Mesodermal cell (in vitro differentiated cells): ENCODE results near the gene DNAH10.

Experiments used
- H3K27ac ChIP-seq: 2 replicates; pipeline ENCODE4 v1.7.0; 2013; ENCODE audit warnings: mild to moderate bottlenecking, low read depth, low read length, moderate library complexity; ENCODE audit not compliant: severe bottlenecking
- H3K36me3 ChIP-seq: 2 replicates; pipeline ENCODE4 v1.7.1; 2013; ENCODE audit warnings: mild to moderate bottlenecking, low read length, moderate library complexity; ENCODE audit not compliant: control insufficient read depth, insufficient read depth
- H3K4me1 ChIP-seq: one replicate; pipeline ENCODE4 v1.7.1; 2013; ENCODE audit warnings: mild to moderate bottlenecking, low read length; ENCODE audit not compliant: insufficient read depth, control insufficient read depth, poor library complexity, severe bottlenecking
- H3K4me3 ChIP-seq: 2 replicates; pipeline ENCODE4 v1.7.0; 2013; ENCODE audit warnings: low read length, control low read depth, mild to moderate bottlenecking; ENCODE audit not compliant: insufficient read depth, poor library complexity, severe bottlenecking; ENCODE audit errors: extremely low read depth
- H3K9me3 ChIP-seq: 2 replicates; pipeline ENCODE4 v1.7.1; 2013; ENCODE audit warnings: mild to moderate bottlenecking, low read length, moderate library complexity; ENCODE audit not compliant: control insufficient read depth
- WGBS, 2 experiments: methylation state at CpG; one replicate each; pipeline ENCODE4 v1.1.5; 2013; ENCODE audit warnings: missing lambda C conversion rate in 2 of 2; ENCODE audit not compliant: insufficient coverage in 2 of 2; 5-methylcytosine and 5-hydroxymethylcytosine counted together

DNAH10 gene

DNA sequence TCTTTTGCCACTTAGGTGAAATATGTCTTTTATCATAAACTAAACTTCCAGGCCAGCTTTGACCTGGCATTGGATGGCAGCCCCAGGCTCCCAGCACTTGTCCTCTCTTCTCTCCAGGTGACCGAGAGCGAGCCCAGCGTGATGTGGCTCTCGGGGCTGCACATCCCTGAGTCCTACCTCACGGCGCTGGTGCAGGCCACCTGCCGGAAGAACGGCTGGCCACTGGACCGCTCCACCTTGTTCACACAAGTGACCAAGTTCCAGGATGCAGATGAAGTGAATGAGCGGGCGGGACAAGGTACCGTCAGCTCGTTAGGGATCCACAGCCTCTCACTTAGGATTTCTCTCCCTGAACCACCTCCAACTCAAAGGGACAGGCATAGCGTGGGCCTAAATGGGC lies 171.1 kb downstream of the DNAH10 start:
- Histone ChIP-seq H3K4me1 (peaks cover 3% of the 10 kb centered on the region), H3K9me3 (no peaks in the 10 kb centered on the region), H3K27ac (no peak overlapping the region), H3K4me3 (no peak overlapping the region), H3K36me3 (peaks cover 4% of the 10 kb centered on the region)
- 96 to 97% methylated on average over 14 of the region's 14 CpGs for WGBS, 2 experiments

DNA sequence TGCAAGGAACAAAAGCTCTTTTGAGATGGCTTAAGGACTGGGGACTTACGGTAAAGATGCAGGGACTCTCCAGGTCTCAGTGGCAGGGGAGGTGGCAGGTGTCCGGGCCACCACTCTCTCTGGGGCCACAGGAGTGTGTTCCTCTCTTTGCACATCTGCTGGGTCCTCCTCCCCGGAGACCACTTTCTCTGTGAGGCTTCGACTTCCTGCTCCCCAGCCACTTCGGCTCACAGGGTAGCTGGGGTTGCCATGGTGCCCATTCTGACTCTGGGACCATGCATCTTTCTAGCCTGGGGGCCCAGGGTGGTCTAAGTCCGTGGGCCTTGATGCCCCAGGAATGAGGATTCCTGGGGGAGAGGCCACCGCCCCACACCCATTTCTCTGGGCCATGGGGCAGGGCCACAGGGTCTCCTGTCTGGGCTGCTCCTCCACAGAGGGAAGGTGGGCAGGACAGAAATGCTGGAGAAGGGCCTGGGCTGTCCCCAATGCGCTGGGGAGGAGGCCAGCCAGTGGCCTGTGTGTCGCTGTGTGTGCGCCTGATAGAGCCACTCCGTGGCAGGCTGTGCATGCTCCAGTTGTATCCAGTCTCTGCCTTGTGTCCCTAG lies 172.0 kb downstream of the DNAH10 start:
- no peak overlapping the region for H3K27ac ChIP-seq
- H3K4me1 ChIP-seq = peaks cover 12% of the 10 kb centered on the region
- H3K9me3 ChIP-seq = no peaks in the 10 kb centered on the region
- no peak overlapping the region for H3K4me3 ChIP-seq
- peaks cover 5% of the 10 kb centered on the region for H3K36me3 ChIP-seq
- 90 to 96% methylated on average over 10 to 11 of the region's 11 CpGs for WGBS, 2 experiments

- Histone ChIP-seq H3K36me3 (peaks cover 11% of the 10 kb centered on the region), H3K4me3 (no peak overlapping the region), H3K27ac (no peak overlapping the region), H3K9me3 (no peaks in the 10 kb centered on the region), H3K4me1 (peaks cover 12% of the 10 kb centered on the region)
- 89 to 90% methylated on average over 8 of the region's 9 CpGs for WGBS, 2 experiments
These were observed 172.7 kb downstream of the DNAH10 start for GRCh38 chr12:123934829-123935228.

DNA sequence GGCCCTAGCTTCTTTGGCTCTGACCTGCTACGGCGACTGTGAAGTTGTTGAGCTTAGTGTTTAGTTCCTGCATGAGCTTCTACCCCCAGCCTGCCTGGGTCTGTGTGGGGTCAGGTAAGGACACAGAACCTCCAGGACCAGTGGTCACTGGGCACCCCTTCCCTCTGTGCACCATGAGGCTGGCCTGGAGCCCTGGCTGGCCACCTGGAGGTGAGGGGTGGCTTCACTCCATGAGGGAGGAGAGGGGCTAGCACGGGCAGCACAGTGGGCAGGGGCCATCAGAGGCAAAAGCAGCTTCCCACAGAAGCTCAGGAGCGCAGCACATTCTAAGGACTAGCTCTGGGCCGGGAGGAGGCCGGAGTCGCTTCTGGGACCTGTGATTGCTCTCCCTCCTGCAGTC lies 173.9 kb downstream of the DNAH10 start:
- H3K4me3 ChIP-seq = no peak overlapping the region
- WGBS, 2 experiments = 96 to 100% methylated on average over 1 to 4 of the region's 7 CpGs
- peaks cover 17% of the 10 kb centered on the region for H3K36me3 ChIP-seq
- H3K4me1 ChIP-seq = peaks cover 12% of the 10 kb centered on the region
- H3K27ac ChIP-seq = no peak overlapping the region
- H3K9me3 ChIP-seq = no peaks in the 10 kb centered on the region

DNA sequence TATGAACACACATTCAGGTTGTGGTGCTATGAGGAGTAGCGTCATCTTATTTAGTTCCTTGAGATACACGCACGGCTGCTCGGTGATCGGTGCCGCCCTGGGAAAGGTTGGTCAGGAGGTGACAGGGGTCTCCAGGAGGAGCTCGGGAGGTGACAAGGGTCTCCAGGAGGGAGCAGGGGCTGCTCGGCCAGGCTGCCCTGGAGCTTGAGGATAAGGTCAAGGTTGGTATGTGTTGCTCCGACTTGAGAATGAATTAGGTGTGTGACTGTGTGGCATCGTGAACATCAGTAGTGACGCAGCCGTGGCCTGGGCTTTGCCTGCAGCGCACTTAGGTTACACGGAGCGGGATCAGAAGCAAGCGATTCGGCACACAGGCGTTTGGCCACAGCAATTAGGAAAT lies 174.4 kb downstream of the DNAH10 start:
- H3K27ac ChIP-seq = no peak overlapping the region
- H3K9me3 ChIP-seq = no peaks in the 10 kb centered on the region
- H3K36me3 ChIP-seq = peaks cover 22% of the 10 kb centered on the region
- 96 to 99% methylated on average over 17 to 18 of the region's 18 CpGs for WGBS, 2 experiments
- H3K4me1 ChIP-seq = peaks cover 12% of the 10 kb centered on the region
- no peak overlapping the region for H3K4me3 ChIP-seq

GRCh38 chr12:123936956-123937706 lies 175.0 kb downstream of the DNAH10 start:
- Histone ChIP-seq H3K9me3 (peaks cover 5% of the 10 kb centered on the region), H3K4me3 (no peak overlapping the region), H3K27ac (no peak overlapping the region), H3K4me1 (peaks cover 12% of the 10 kb centered on the region), H3K36me3 (peaks cover 28% of the 10 kb centered on the region)
- WGBS, 2 experiments = 95 to 96% methylated on average over 41 to 46 of the region's 46 CpGs

DNA sequence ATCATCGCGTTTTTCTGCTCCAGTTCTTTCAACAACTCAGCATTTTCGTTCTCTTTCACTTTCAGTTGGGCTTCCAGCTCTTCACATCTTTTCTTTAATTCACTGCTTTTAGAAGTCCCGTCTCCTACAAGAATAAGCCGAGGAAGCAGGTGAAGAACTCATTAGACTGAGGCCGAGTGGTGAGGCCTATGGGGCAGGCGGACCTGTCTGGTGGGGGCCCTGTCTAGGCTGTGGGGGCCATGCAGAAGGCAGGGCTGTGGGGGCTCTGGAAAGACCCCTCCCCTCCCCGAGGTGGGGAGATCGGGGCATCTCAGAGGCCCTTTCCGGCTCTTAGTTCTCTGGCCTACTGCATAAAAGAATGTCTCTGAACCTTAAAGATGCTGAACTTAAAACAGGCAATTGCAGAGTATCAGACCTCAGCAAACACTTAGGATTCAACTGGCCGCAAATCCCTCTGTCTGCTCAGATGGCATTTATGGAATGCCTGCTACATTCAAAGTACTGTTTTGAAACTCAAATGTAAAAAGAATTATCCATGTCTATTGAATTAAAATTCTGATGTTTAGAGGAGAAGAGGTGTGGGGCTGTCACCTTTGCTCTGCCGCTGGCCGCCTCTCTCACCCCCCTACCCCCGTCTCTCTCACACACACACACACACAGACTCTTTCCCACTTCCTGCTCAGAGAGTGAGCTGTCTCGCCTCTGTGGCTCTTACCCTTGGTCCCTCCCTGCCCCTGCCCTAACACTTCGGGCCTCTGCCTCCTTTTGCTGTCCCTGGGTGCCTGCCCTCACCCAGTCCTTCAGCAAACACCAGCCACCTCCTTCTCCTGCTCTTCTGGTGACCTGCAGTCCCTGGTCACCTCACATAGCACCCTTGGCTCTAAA lies 175.8 kb downstream of the DNAH10 start:
- Histone ChIP-seq H3K4me1 (peaks cover 12% of the 10 kb centered on the region), H3K4me3 (no peak overlapping the region), H3K27ac (peak overlapping the region; percentile 36), H3K36me3 (peaks cover 36% of the 10 kb centered on the region), H3K9me3 (peaks cover 8% of the 10 kb centered on the region)
- WGBS, 2 experiments = 86 to 95% methylated on average over 13 to 15 of the region's 16 CpGs

DNA sequence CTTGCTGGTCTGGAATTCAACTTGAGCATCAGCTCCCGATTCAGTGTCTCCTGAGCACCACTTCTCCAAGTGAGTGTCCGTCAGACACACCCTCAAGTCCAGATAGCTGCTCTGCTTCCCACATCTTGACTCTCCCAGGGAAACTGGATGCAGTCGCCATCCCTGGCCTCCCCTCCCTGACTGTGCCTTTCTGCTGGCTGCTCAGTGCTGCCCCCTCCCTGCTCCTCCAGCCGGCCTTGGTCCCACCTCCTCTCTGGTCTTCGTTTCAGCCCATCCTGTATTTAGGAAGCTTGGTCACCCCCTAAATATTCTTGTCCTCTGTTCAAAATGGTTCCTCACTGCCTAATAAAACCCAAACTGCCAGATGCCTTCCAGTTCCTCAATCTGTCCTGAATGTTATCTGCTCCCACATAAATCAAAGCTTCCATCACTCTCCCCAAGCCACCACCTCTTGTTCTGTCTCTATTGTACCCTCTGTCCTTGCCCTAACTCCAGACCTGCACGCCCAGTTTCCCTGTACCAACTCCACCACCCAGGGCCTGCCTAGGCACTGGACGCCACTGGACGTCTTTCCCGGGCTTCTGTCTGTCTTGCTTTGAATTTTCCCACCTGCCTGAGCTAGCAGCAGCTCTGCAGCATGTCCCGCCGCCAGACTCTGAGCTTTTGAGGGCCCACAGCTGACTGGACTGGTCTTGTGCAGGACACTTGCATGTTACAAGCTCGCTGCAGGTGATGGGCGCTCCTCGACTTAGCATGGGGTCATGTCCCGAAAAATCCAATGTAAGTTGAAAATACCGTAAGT lies 176.8 kb downstream of the DNAH10 start:
- Histone ChIP-seq H3K36me3 (peaks cover 46% of the 10 kb centered on the region), H3K9me3 (peaks cover 8% of the 10 kb centered on the region), H3K4me1 (peaks cover 12% of the 10 kb centered on the region), H3K4me3 (no peak overlapping the region), H3K27ac (peak overlapping the region; percentile 36)
- WGBS, 2 experiments = 75 to 86% methylated on average over 16 of the region's 16 CpGs

- Histone ChIP-seq H3K9me3 (peaks cover 8% of the 10 kb centered on the region), H3K36me3 (peaks cover 55% of the 10 kb centered on the region)
- WGBS, 2 experiments = 94 to 96% methylated on average over 12 to 15 of the region's 16 CpGs
These were observed 177.9 kb downstream of the DNAH10 start for GRCh38 chr12:123939716-123940626.

More at GRCh38 chr12:123939716-123940626, 177.9 kb downstream of the DNAH10 start:
- Histone ChIP-seq H3K4me1 (peaks cover 12% of the 10 kb centered on the region), H3K4me3 (no peak overlapping the region), H3K27ac (no peak overlapping the region)
